GM12874 (cell line): ENCODE measurements around the gene POU2AF2.

ENCODE experiments used
- TF ChIP-seq, protein P1 (sequence below): IDR thresholded peaks from 2 replicates; pipeline ENCODE4 v1.5.1; 2011; ENCODE audit warnings: low read depth, mild to moderate bottlenecking, control low read depth, low read length, moderate library complexity; ENCODE audit not compliant: insufficient read depth

The POU2AF2 gene

GRCh38 chr11:111307472-111308108 is 62.1 kb downstream of the POU2AF2 start:
- TF ChIP-seq, protein P1, sequence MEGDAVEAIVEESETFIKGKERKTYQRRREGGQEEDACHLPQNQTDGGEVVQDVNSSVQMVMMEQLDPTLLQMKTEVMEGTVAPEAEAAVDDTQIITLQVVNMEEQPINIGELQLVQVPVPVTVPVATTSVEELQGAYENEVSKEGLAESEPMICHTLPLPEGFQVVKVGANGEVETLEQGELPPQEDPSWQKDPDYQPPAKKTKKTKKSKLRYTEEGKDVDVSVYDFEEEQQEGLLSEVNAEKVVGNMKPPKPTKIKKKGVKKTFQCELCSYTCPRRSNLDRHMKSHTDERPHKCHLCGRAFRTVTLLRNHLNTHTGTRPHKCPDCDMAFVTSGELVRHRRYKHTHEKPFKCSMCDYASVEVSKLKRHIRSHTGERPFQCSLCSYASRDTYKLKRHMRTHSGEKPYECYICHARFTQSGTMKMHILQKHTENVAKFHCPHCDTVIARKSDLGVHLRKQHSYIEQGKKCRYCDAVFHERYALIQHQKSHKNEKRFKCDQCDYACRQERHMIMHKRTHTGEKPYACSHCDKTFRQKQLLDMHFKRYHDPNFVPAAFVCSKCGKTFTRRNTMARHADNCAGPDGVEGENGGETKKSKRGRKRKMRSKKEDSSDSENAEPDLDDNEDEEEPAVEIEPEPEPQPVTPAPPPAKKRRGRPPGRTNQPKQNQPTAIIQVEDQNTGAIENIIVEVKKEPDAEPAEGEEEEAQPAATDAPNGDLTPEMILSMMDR, result no peak

DNA sequence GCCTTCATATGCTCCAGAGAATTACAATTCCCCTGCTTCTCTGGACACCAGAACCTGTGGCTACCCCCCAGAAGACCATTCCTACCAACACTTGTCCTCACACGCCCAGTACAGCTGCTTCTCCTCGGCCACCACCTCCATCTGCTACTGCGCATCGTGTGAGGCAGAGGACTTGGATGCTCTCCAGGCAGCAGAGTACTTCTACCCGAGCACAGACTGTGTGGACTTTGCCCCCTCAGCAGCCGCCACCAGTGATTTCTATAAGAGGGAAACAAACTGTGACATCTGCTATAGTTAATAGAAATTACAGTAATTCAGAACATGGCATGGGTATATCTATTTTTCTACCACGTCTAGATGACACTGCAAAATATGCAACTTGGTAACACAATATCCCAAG is 62.6 kb downstream of the POU2AF2 start:
- TF ChIP-seq, protein P1, result no peak

- TF ChIP-seq, protein P1, result no peak
Measured at GRCh38 chr11:111309215-111309915, 63.8 kb downstream of the POU2AF2 start.

DNA sequence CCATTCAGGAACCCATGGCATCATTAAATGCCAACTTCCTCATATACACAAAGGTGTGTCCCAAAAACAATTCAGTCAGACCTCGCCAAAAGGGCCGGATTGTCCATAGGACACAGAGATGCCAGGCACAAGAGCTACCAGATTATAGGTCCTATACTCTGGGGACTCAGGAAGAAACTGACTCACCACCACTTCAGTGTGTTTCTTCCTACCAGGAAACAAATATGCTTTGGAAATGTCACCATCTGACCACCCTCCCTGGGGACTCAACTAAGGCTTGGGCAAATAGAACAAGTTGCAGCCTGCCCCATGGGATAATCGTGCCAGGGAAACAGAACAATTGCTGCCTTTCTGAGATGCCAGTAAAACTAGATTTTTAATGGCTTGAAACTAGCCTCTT is 64.6 kb downstream of the POU2AF2 start:
- TF ChIP-seq, protein P1, result no peak

DNA sequence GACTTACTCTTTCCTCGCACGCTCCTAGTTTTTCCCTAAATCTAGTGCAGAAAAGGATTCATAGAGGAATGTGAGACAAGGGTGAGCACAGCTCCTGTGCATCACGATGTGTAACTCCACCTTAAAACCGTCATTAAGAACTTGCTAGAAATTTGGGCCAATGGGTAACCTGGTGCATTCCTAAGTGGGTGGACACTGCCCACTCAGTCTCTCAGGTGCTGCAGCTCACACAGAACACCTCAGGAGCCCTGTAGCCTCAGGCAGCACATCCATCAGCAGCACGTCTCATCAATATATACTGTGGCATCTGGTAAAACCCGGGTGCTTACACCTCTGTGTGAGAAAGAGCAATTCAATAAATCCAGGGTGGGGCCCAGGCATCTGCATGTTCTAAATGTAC is 65.2 kb downstream of the POU2AF2 start:
- TF ChIP-seq, protein P1, result no peak

- TF ChIP-seq, protein P1, result no peak
Measured at GRCh38 chr11:111312076-111312475, 66.6 kb downstream of the POU2AF2 start.

- TF ChIP-seq, protein P1, result no peak
Measured at GRCh38 chr11:111319296-111319695, 73.8 kb downstream of the POU2AF2 start.
